Measurements from ENCODE around the gene SERF2.
"Not testable (repeated sequence)": the region's sequence is repeated elsewhere in the genome, so short reads cannot be mapped to it uniquely, and the experiment has no call there.

The SERF2 gene

DNA sequence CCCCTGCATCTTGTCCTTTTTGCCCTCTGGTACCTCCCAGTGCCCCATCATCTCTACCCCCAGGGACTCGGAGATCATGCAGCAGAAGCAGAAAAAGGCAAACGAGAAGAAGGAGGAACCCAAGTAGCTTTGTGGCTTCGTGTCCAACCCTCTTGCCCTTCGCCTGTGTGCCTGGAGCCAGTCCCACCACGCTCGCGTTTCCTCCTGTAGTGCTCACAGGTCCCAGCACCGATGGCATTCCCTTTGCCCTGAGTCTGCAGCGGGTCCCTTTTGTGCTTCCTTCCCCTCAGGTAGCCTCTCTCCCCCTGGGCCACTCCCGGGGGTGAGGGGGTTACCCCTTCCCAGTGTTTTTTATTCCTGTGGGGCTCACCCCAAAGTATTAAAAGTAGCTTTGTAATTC is 1.5 kb downstream of the SERF2 start:
- DNase-seq (ENCODE audit: low read depth): no peak

DNA sequence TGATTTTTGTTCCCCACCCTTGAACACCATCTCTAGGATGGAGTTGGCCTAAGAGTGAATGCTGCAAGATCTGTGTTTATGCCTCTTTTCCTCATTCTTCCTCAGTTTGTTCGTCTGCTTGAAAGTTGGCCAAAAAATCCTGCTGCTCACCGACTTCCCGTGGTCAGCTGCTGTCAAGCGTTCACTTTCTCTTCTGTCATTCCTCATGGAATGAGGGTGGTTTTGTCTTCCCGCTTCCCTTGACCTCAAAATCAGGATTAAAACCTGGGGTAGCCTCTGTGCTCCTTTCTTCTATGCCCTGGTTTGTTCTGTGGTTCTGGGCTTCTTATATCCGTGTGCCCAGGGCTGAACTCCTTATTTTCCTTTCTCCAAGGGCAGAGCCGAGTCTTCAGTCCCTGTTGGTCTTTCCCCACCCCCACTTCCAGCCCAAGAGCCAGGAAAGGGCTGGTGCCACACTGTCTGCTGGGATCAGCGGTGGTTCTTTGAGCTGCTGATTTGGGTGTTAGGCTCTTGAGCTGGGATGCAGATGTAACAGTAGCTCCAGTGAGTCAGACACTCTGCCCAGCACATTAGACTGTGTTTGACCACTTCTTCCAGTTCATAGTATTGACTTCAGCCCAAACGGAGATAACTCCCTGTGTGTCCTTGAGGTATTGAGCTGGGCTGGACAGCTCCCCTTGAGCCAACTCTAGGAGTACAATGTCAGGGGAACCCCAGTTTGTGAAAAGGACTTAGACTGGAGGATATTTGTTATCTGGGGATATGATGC is 2.3 kb downstream of the SERF2 start:
- no peak for DNase-seq (ENCODE audit: low read depth)

DNA sequence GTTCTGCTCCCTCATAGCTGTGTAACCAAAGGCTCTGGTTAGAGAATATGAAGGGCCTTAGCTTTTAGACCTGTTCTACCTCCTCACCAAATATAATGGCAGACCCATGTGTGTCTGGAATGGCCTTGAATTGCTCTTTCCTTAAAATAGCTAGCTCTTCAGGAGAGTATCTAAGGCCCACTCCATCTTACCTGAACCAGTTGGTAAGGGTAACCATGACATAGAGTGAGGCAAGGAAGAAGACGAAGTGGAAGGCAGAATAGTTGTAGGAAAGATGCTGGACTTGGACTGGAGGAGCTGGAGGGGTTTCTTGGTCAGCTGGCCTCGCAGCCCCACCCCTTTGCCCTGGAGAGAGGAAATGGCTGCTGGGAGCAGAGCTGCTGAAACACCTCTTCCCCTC is 3.1 kb downstream of the SERF2 start:
- DNase-seq (ENCODE audit: low read depth): no peak

DNA sequence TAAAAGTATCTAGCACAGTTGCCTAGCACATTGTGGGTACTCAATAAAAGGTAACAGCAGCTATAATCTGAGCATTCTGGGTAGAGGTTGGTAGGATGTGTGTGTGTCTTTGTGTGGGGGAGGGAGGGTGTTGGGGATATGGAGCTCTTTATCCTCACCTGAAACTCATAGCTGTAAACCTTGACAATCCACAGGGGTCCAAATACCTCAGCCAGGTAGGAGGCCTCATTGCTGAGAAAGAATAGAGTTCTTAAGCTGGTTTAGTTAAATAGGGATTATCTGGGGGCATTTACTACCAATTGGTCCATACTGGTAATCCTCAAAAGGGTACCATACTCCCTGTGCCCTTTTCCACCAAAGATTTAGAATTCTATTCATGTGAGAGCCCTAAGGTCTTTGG is 3.9 kb downstream of the SERF2 start:
- DNase-seq (ENCODE audit: low read depth): no peak

DNA sequence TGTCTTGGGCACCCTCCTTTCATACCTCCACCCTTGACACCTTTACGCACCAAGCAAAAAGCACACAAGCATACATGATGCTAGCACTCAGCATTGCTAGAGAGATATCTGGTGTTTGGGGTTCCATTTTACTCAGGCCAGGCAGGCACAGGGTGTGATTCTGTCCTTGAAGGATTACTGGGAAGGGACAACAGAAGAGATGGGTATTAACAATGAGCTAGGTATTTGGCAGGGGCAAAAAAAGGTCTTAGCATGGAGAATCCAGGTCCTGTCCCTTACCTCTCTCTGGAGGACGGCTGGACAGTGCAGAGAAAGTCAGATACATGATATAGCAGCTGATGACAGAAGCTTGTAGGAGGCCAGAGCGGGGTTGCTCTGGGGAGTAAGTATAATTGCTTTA is 4.4 kb downstream of the SERF2 start:
- DNase-seq (ENCODE audit: low read depth): no peak

DNA sequence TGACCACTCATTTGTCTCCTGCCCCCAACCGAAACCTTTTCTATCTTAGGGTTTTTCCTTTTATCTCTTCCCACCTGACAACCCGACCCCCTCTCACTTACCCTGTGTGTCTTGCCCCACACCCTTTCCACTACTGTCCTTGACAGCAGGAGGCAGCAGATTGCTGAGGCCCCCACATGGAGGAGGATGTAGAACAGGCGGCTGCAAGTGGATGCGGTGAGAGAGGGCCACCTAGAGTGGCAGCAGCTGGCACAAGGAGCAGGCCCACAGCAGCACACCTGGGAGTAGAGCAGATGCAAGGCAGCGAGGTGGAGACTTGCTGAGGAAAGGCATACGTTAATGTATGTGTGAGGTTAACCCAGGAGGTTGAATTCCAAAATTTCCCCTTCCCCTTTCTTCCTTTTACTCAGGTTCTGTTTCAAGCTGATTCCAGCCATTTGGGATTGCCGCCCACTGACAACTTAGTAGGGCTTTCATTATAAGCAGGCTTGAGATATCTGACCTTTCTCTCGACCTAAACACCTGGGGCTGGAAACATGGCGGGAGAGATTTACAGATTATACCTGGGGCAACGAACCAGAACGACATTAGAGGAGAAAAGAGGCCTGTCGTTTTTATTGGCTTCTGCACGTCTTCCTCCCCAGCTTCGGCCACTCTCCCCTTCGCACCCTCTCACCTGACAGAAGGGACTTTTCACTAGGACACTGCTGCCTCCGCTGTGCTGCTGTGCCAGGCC is 7.3 kb downstream of the SERF2 start:
- no peak for DNase-seq (ENCODE audit: low read depth)

DNA sequence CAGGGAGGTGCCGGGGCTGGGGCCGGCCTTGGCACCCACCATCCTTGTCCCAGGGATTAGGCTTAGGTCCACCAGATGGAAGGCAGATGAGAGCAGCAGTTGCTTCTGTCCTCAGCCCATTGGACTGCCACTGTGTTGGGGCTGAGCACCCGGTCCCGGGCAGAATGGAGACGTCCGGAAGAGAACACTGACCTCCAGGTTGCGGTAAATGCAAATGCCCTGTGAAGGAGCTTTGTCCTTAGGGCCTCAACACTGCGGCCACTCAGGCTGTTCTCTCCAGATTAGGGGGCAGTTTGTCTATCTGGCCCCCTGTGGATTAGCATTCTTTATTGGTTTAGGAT is 7.8 kb downstream of the SERF2 start, which contains the start of gene SERINC4:
SERINC4 (minus strand) TSS at position 276 of the 341 bp plus-strand sequence; CDS start at position 42, 234 bp downstream.
- DNase-seq (ENCODE audit: low read depth): no peak

DNA sequence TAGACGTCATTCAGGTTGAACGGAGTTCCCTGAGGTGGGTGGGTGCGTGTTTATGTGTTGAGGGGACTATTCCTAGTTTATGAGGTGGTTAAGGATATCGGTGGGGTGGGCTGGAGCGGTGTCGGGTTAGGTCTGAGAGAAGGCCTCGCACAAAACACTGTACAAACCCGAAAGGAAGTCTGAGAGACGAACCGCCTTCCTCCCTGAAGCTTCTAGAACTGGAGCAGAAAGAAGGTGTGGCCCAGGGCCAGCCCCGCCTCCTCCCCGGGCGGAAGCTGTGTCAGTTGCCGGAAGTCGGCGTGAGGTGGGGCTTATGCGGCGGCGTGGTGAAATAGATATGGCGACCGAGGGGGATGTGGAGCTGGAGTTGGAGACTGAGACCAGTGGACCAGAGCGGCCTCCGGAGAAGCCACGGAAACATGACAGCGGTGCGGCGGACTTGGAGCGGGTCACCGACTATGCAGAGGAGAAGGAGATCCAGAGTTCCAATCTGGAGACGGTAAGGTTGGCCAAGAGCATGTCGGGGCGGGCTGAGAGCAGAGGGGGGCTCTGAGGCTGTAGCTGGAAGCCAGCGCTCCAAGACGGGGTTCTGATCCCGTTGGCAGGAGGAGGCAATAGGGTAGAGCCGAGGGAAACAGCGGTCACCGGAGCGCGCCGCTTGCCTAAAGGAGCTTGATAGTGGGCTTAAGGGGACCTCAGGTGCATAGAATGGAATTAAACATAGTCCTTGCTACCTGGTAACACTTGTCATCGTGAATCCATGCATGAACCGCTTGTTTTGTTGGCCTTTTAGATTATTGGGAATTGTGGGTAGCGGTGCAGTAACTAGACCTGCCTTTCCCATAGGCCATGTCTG is 8.4 kb downstream of the SERF2 start, which contains the start of gene HYPK:
HYPK (plus strand) TSS at position 314 of the 856 bp plus-strand sequence; CDS start at position 338, 24 bp downstream.
- peak; percentile 89 for DNase-seq (ENCODE audit: low read depth)

DNA sequence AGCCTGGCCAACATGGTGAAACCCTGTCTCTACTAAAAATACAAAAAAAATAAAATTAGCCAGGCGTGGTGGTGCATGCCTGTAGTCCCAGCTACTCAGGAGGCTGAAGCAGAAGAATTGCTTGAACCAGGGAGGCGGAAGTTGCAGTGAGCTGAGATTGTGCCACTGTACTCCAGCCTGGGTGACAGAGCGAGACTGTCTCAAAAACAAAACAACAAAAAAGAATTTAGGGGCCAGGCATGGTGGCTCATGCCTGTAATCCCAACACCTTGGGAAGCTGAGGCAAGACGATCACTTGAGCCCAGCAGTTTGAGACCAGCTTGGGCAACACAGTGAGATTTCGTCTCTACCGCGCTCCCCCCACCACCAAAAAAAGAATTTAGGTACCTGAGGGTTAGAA is 10.6 kb downstream of the SERF2 start:
- DNase-seq (ENCODE audit: low read depth): not testable (repeated sequence)

DNA sequence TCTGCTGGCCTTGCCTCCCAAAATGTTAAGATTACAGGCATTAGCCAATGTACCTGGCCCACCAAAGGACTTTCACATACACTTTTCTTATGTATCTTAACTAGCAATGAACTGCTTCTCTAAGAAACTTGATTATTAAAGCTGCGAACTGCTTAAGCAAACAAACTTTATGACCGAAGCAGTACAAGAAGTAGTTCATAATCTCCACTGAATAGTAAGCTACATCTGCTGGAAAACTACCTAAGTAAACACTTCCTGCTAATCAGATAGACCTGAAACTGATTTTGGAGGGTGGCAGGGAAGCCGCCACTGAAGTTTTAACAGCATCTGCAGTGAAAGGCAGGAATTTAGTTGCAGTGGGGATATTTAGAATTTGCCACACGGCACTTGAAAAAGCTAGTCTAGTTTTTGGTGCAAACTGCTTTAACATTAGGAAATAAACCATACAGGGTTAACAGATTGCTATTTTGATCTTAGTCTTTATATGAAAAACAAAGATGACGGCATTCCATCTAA is 16.4 kb downstream of the SERF2 start:
- DNase-seq (ENCODE audit: low read depth): no peak

DNA sequence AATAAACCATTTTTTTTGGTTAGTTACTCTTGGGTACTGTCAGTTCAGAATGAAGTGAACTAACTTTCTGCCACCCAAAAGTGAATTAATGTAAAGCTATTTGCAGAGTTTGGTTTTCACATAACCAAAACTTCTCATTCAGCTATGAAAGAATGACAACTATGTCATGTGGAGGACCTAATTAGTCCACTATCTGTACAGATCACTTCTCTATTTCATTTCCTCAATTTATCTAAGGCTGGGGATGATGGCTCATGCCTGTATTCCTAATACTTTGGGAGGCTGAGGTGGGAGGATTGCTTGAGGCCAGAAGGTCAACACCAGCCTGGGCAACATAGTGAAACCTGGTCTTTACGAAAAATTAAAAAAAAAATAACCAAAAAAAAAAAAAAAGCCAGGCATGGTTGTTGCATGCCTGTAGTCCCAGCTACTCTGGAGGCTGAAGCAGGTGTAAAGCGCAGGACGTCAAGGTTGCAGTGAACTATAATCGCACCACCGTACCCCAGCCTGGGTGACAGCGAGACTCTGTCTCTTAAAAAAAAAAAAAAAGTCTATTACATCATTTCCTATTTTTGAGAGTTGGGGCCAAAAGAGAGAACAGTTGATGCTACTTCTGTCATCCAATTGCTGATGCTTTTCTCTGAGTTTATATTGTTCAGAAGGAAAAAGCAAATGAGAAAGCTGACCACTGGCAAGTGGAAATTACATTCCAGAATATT is 17.0 kb downstream of the SERF2 start:
- no peak for DNase-seq (ENCODE audit: low read depth)

DNA sequence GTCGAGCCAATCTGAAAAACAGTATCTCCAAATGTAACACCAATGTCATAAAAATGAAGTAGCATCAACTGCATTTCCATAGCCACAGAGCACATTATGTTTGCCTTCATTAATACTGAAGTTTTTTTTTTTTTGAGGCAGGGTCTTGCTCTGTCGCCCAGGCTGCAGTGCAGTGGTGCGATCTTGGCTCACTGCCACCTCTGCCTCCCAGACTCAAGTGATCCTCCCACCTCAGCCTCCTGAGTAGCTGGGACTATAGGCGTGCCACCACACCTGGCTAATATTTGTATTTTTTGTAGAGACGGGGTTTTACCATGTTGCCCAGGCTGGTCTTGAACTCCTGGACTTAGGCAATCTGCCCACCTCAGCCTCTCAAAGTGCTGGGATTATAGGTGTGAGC is 22.9 kb downstream of the SERF2 start:
- DNase-seq (ENCODE audit: low read depth): not testable (repeated sequence)

DNA sequence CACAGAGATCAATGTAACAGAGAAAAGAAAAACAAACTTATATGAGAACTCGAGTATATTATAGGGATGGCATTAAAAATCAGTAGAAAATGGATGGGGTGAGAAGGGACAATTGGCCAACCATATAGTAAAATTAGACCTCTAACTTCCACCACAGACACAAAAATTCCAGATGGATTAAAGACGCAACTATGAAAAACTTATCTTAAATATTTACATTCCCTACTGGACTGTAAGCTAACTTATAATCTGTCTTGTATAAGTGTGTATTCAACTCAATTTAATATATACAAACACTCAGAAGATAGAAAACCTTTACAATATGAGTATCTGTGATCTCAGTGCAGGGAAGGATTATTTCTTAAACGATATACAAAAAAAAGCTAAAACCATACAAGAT is 29.4 kb downstream of the SERF2 start:
- no peak for DNase-seq (ENCODE audit: low read depth)

DNA sequence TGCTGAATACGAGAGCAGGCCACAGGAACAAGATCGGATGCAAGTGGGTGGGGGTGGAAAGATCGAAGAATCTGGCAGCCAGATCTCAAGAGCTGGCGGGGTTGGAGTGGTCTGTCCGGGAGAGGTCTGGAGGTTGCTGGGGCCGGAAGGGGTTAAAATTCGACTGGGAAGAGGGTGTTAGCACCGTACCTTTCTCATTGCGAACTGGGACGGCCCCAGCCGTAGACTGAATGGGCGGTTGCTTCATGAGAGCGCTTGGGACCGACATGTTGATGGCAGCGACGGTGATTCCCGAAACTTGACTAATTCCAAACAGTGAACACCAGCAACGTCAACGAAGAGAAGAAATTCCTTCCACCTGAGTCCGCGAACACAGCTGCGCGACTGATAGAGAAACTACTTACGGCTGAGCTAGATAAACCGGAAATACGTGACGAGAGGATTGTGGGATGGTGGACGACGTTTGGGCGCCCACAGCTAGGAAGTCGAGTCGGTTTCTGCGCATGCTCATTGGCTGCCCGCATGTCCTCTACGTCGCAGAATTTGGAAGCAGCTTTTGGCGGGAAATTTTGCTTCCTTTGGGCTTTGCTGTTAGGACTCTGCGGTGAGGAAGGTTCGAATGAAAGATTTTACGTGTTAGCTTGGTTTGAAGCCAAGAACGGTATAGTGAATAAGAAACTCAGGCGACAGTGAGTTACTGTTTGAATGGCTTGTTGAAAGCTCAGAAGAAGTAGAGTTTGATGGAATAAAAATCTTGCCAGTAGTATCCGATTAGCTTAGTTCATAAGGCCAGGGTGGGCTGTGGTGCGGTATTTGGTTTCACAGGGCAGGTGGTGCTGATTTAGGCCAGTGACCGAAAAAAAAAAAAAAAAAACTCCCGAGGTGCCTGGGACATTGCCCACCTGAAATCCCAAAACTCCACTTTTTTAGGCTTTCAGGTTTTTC is 32.5 kb downstream of the SERF2 start, which contains the start of gene MFAP1:
MFAP1 (minus strand) TSS at position 389 of the 945 bp plus-strand sequence; CDS start at position 268, 121 bp downstream.
- DNase-seq (ENCODE audit: low read depth): peak; percentile 89

DNA sequence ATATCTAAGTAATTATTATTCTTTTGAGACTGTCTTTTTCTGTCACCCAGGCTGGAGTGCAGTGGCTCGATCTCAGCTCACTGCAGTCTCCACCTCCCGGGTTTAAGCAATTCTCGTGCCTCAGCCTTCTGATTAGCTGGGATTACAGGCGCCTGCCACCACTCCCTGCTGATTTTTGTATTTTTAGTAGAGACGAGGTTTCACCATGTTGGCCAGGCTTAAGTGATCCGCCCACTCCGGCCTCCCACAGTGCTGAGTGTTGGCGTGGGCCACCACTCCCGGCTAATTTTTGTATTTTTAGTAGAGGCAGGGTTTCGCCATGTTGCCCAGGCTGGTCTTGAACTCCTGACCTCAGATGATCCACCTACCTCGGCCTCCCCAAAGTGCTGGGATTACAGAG is 33.2 kb downstream of the SERF2 start:
- not testable (repeated sequence) for DNase-seq (ENCODE audit: low read depth)

DNA sequence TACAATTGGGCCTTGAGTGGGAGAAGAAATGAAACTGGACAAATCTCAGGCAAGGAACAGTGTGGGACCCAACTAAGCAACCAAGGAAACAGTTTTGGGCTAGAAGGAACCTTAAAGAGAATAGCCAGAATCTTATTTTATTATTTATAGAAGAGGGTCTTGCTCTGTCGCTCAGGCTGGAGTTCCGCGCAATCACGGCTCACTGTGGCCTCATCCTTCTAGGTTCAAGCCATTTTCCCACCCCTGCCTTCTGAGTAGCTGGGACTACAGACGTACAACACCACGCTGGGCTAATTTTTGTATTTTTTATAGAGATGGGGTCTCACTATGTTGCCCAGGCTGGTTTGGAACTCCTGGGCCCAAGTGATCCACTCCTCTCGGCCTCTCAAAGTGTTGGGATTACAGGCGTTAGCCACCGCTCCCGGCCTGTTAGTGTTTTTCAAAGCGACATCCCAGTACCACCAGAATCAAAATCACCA is 33.9 kb downstream of the SERF2 start:
- DNase-seq (ENCODE audit: low read depth): no peak

DNA sequence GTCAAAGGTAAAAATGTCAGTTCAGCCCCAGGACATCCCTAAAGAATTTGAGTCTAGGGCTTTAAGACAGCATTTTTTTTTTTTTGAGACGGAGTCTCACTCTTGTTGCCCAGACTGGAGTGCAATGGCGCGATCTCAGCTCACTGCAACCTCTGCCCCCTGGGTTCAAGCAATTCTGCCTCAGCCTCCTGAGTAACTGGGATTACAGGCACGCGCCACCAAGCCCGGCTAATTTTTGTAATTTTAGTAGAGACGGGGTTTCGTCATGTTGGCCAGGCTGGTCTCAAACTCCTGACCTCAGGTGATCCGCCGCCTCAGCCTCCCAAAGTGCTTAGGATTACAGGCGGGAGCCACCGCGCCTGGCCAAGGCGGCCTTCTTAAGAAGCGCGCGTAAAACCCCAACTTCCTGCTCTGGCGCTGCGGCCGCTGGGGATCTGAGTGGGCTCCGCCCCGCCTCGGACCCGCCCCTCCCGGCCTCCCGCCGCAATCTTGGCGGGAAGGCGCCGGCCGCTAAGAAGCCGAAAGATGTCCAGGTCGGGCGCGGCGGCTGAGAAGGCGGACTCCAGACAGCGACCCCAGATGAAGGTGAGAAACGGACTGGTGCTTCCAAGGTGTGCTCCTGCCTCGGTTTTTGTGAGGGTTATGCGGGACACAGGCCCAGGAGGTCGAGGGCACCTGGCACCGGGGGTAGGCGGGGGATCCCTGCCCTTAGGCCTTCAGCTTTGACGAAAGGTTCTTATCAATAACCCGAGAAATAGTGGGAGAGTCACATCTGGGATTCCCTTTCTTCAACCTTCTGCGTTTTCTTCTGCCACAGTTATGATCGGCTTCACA is 34.6 kb downstream of the SERF2 start, which contains the start of gene WDR76:
WDR76 (plus strand) TSS at position 495 of the 834 bp plus-strand sequence; CDS start at position 526, 31 bp downstream.
- DNase-seq (ENCODE audit: low read depth): peak; percentile 48

DNA sequence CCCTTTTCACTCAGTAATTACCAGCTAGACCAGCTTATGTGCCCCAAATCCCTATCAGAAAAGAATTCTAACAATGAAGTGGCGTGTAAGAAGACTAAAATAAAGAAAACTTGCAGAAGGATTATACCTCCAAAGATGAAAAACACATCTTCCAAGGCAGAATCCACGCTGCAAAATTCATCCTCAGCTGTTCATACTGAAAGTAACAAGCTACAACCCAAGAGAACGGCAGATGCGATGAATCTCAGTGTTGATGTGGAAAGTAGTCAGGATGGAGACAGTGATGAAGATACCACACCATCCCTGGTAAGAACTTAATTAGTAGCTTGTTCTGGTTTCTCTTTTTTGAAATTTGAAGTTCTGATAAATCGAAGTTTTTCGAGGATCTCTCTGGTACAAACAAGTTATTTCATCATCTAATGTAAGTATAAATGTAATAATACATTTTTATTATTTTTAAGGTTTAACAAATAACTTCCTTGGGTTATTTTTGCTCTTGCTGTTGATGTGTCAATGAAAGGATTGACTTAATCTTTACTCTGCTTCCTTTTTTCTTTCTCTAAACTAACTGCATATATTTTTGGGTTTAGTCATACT is 36.0 kb downstream of the SERF2 start:
- no peak for DNase-seq (ENCODE audit: low read depth)

Data from stimulated activated CD4-positive, alpha-beta T cell treated with anti-CD3 and anti-CD28 coated beads, Interleukin-2, amount 100 ng/mL, for 4 hours (primary cell).